ENCODE measurements around the gene ZNF501.

ZNF501 gene

DNA sequence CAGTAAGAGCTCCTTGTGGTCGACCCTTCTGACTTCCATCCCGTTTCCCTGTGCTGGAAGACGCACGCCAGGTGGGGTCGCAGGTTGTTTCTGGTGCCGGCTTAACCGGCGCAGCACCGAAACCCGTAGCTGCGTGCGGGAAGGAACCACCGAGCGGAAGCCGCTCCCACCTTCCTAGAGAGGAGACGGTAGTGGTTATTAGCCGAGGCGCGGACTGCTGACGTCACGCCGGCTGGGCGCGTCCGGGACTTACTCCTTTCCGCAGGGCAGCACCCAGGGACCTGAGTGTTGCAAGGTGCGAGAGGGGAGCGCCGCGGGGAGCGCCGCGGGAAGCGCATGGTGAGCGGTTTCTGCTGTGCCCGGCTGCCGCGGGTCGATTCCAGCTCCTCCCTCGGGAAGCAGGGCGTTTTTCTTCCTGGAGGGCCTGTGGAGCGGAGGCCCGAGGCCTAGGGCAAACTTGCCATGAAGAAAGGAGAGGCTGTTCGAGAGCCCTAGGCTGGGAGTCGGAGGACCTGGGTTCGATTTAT lies at the start of gene ZNF501:
Gene ZNF501 (plus strand): TSS at position 252 of the 527 bp plus-strand sequence. CDS start 4,787 bp downstream, outside the sequence.
- peak; percentile 92 for DNase-seq

- no peak for DNase-seq
Measured at GRCh38 chr3:44680921-44681455, 48.4 kb upstream of the ZNF501 start.

DNA sequence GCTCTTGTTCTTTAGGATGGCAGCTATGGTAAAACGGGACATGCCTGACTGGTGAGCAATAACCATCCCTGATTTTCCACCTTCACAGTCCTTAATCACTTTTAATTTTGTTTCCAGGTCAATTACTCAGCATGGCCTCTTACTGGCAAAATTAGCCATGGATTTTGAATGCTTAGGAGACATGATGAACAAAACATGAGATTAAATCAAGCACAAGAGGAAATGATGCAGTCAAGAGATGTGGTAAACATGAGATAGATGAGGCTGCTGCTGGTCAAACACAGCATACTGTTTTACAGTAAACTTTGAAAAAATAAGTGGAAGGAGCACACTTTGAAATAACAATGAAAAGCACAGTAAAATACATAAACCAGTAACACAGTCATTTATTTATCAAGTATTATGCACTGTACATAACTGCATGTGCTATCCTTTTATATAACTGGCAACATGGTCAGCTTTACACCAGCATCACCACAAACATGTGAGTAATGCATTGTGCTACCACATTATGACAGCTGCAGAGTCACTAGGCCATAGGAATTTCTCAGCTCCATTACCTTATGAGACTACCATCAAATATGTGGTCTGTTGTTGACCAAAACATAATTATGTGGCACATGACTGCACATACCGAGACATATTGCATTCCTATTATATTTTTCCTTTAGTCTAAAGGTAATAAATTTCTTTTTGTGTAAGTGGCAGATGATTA lies 47.1 kb upstream of the ZNF501 start:
- DNase-seq, result no peak

DNA sequence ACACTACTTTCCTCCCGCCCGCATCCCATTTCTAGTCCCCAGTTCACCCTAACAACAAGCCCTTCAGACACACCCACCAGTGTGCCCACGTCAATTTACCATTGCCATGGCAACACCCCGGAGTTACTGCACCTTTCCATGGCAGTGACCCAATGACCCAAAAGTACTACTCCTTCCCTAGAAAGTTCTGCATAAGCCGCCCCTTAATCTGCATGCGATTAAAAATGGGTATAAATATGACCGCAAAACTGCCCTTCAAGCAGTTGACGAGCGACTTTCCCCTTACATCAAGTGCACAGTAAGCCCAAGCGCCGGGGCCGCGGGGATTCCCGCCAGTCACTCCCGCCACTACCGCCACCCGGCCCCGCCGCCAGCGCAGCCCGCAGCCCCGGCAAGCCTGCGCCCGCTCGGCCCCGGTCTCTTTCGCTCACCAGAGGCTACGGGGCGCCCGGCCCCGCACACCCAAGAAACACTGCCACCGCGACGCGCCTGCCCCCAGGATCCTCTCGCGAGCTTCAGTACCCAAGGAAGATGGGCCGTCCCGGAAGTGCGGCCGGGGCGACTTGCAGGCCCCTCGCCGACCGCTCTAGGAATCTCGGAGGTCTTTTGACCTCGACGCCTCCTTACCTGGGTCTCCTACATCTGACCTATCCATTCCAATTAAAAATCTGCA lies 44.2 kb upstream of the ZNF501 start:
- DNase-seq, result peak; percentile 79

- DNase-seq, result no peak
Measured at GRCh38 chr3:44687898-44688297, 41.5 kb upstream of the ZNF501 start.

DNA sequence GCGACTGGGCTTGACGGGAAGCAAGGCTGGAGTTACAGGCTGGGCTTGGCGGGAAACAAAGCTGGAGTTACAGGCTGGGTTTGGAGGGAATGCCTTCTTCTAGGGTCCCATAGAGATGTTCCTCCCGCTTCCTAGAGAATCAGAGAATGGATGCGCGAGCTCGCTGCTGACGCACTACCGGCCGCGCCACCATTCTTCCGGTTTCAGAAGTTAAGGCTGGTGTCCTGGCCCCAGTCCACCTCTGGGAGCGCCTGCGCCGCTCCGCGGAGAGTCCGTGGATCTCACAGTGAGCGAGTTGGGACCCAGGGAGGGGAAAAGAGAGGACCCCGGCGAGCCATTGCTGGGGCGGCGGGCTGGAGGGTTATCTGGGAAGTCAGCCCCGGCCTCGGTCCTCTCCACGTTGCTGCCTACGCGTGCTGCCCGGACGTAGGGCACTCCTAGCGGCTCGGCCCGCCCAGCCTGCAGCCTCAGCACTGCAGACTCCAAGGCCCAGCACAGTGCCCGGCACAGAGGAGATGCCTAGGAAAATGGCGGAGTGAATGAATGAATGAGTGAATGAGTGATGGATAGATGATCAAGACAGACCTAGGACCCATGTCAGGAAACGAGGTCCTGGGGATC lies 16.9 kb upstream of the ZNF501 start, which contains the start of gene ZNF502:
Gene ZNF502 (plus strand): TSS at position 206 of the 621 bp plus-strand sequence. CDS start 7,602 bp downstream, outside the sequence.
- peak; percentile 81 for DNase-seq

DNA sequence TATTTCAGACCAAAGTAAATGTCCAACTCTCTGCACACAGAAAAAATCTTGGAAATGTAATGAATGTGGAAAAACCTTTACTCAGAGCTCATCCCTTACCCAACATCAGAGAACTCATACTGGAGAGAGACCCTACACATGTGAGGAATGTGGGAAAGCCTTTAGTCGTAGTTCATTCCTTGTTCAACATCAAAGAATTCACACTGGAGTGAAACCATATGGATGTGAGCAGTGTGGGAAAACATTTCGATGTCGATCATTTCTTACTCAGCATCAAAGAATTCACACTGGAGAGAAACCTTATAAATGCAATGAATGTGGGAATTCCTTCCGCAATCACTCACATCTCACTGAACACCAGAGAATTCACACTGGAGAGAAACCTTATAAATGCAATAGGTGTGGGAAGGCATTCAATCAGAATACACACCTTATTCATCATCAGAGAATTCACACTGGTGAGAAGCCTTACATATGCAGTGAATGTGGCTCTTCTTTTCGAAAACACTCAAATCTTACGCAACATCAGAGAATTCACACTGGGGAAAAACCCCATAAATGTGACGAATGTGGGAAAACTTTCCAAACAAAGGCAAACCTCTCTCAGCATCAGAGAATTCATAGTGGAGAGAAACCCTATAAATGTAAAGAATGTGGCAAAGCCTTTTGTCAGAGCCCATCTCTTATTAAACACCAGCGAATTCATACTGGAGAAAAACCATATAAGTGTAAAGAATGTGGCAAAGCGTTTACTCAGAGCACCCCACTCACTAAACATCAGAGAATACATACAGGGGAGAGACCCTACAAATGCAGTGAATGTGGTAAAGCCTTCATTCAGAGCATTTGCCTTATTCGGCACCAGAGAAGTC lies 8.0 kb upstream of the ZNF501 start:
- DNase-seq, result no peak

- DNase-seq, result no peak
Measured at GRCh38 chr3:44722103-44722401, 7.4 kb upstream of the ZNF501 start.

GRCh38 chr3:44734646-44735168 lies 5.3 kb downstream of the ZNF501 start:
- DNase-seq, result no peak

- no peak for DNase-seq
Measured at GRCh38 chr3:44761101-44761423, 31.6 kb downstream of the ZNF501 start.

GRCh38 chr3:44761424-44762169 lies 32.2 kb downstream of the ZNF501 start, which contains the start of the genes KIAA1143 and KIF15:
Gene KIAA1143 (minus strand): TSS chr3:44761619. CDS start chr3:44761602, 17 bp downstream.
Gene KIF15 (plus strand): TSS chr3:44761794. CDS start chr3:44761866, 72 bp downstream.
- peak; percentile 99 for DNase-seq

DNA sequence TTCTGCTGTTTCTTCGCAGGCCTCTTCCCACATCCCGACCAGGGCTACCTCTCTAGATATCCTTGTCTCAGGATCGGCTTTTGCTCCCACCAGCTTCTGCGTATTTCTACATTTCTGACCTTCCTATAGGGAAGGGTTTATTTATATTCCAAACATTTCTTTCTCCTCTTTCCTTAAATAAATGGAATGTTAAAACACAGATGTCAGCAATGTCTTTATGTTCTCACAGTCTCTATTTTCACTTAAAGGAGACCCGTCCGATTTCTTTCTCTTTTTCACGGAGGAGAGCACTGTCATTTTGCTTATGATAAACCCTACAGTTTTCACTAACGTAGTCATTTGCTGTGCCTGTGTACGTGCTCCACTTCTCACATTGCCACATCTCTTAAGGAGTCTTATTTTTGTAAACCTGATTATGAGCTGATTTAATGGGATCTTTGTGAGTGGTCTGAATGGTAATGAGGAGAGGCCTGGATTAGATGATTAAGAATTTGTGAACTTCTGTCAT lies 32.8 kb downstream of the ZNF501 start:
- DNase-seq, result no peak

DNA sequence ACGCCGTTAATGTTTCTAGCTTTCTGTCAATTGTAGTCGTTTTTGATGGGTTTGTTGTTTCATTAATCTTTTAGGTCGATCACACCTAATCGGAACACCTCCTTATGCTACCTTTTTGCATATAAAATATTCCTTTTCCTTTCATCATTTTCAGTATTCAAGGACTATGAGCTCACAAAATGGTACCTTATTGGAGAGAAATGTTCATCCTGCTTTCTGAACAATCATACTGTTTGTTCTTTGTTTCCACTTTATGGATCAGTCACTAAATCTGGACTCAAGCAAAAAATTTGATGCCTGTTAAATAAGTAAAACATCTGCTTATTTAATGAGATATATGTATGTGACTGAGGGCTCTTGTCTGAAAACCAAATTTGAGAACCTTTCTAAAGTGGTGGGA lies 33.3 kb downstream of the ZNF501 start:
- no peak for DNase-seq

DNA sequence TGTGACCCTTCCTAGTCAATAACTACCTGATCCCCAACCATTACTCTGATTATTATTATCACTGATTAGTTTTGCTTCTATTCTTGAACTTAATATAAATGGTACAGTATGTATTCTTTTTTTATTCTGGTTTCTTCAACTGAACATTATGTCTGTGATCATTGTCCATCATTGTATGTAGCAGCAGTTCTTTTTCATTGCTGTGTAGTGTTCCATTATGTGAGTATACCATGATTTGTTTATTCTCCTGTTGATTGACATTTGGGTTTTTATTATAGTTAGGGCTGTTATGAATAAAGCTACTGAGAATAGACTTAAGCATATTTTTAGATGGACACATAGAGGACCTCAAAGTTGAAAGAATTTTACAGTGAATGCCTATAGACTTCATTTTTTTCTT lies 34.8 kb downstream of the ZNF501 start:
- no peak for DNase-seq

DNA sequence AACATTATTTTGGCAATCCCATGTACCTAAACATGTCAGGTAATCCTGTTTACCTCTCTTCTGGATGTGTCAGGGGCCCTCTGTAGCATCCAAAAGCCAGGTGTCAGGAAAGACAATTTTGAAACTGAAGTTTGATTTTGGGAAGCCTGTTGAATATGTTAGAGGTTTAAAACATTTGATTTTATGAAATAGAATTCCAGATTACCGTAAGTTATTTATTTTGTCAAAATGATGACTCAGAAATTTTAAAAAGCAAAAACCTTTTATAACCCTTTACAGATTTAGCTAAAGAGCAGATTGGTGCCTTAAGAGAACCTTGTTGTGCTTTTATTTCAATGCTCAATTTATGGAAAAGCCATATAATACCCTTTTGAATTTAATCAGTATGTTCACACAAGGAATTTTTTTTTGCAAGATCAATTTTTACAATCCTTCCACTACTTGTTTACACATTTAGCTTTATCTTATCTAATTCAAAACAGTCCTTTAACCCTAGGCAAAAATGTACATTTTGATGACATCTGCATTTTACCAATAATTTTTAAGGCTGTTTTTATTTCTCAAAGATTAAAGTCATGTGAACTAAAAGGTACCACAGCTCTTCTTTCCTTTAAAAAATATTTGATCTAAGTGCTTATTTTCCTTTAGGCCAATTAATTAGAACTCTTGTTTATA lies 42.1 kb downstream of the ZNF501 start:
- DNase-seq, result no peak

GRCh38 chr3:44772099-44772442 lies 42.6 kb downstream of the ZNF501 start:
- DNase-seq, result no peak

GRCh38 chr3:44782891-44783290 lies 53.5 kb downstream of the ZNF501 start:
- no peak for DNase-seq
